ENCODE data around the gene ACTR1A. TPM values are rescaled to one million over a fixed set of nuclear protein-coding genes. Genes with fewer than 3 reads are reported as not detected.
"Not testable (repeated sequence)": the region's sequence is repeated elsewhere in the genome, so short reads cannot be mapped to it uniquely, and the experiment has no call there.

The ACTR1A gene
- total RNA-seq, 1 experiment from 2014 or later = 79.3 TPM

DNA sequence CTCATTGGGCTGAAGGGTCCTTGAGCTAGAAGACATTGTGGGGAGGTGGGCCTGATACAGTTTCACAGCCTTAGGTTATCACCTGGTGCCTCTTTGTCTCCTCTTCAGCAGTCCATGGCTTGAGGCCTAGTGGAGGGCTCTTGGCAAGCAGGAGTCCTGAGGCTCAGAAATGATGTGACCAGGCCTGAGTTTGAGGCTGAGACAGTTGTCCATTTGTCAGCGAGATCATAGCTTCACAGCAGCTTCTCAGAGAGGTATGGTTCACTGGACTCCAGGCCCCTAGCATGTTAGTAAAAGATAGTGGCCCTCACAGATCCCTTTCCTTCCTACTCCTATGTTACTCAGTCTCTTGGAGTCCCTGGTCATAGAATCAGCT lies 20.4 kb upstream of the ACTR1A start:
- DNase-seq (ENCODE audit: low read depth) = no peak
- in situ Hi-C loops (cut with HindIII; ENCODE audit: low pct_unique_long_range_greater_than_20kb, low sequenced_read_pairs) = no loop called here

DNA sequence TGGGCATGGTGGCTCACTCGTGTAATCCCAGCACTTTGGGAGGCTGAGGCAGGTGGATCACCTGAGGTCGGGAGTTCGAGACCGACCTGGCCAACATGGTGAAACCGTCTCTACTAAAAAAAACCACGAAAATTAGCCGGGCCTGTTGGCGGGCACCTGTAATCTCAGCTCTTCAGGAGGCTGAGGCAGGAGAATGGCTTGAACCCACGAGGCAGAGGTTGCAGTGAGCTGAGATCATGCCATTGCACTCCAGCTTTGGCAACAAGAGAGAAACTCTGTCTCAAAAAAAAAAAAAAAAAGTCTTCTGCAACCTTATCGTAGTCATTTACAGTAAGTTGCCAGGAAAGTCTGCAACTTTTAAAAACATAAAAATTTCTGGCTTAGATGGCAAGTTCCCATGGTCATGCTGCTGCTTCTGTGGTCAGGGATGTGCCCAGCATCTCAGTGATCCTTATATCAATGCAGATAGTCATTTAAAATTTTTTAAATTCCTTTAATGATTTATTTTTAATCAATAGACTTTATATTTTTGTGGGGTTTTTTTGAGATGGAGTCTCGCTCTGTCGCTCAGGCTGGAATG lies 16.8 kb upstream of the ACTR1A start:
- no peak for DNase-seq (ENCODE audit: low read depth)
- in situ Hi-C loops (cut with HindIII; ENCODE audit: low pct_unique_long_range_greater_than_20kb, low sequenced_read_pairs) = no loop called here

DNA sequence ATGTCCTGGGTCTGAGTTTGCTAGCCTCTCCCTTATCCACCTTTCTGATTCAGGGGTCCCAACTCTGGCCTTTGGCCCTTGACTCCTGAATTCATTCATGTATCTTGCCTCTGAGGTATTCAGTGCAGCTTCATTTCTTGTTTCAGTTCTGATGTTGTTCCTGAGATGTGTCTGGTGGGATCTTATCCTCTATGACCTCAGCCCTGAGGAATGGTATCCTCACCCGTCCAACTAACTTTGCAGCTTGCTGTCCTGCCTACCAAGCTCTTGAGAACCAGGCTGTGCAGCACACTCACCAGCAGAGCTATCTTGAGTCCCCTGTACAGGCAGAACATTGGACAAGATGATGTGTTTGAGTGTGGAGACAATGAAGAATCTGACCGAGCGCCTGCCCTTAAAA lies 15.0 kb upstream of the ACTR1A start:
- in situ Hi-C loops (cut with HindIII; ENCODE audit: low pct_unique_long_range_greater_than_20kb, low sequenced_read_pairs) = no loop called here
- no peak for DNase-seq (ENCODE audit: low read depth)

DNA sequence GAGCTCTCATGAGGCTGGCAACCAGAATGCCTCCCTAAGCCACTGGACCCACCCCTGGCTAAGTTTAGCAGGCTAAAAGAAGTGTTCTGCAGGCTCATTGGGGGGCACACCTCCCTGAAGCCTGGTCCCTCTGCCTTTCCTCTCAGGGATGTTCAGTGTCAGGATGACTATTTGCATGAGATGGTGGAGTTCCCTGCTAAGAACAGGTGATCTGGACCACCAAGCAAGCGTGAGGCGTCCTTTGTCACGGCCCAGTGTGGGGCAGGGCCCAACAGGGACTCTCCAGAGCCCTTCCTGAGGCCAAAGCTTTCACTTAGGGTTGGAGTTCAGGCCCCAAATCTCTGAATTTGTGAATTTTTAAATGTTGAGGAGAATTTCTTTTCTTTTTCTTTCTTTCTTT lies 13.2 kb upstream of the ACTR1A start:
- in situ Hi-C loops (cut with HindIII; ENCODE audit: low pct_unique_long_range_greater_than_20kb, low sequenced_read_pairs) = no loop called here
- no peak for DNase-seq (ENCODE audit: low read depth)

DNA sequence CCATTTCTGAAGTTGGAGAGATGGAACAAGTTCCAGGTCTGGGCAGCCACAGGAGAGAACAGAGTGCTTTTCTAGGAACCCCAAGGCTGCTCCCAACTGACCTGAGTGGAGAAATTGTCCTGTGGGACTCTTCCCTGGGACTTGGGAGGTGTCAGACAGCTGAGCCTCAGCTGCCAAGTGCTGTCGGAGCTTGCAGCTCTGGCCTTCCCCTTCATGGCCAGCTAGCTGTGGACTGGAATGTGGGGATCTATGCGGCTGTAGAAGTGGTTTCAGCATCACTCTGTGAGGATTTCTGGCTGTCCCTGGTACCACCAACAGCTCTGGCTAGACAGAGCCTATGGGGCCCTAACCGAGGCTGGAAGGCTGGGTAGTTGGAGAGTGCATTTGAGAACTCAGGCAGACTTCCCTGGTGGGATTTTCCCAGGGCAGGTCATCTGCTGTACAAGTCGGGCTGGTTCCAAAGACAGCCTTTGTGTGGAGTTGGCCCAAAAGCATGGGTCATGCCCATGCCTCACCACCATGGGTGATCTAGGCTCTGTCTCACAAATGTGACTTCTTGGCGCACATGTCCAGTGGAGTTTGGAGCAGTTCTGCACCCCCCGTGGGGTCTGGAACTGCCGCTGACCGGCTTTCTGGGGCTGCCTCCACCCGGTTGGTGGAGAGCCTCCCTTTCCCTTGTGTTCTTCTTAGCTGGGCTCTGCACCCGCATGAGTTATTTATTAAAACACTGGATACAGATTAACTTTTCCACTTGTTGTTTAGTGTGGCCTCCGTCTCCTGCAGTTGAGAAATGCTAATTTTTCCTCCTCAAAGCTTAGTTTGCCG lies 12.2 kb upstream of the ACTR1A start:
- in situ Hi-C loops (cut with HindIII; ENCODE audit: low pct_unique_long_range_greater_than_20kb, low sequenced_read_pairs) = no loop called here
- peak; percentile 83 for DNase-seq (ENCODE audit: low read depth)

DNA sequence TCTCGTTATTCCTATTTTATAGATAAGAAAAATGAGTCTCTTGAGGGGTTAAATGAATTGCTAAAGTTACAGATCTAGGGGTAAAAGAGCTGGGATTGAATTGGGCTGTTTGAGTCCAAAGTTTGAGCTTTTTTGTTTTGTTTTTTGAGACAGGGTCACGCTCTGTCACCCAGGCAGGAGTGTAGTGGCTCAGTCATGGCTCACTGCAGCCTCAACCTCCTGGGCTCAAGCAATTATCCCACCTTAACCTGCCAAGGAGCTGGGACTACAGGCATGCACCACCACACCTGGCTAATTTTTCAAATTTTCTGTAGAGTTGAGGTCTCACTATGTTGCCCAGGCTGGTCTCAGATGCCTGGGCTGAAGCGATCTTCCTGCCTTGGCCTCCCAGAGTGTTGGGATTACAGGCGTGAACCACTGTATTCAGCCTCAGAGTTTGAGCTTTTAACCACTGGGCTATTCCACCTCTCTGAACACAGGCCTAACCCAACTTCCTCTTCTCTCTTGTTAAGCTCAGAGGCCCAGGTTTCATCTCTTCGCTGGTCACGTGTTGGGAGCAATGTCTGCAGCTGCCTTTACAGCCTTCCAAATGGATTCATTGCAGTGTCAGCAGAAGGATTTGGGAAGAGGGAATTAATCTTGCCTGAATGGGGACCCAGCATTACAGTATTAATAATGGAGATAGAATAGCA lies 9.2 kb upstream of the ACTR1A start:
- peak; percentile 22 for DNase-seq (ENCODE audit: low read depth)
- in situ Hi-C loops (cut with HindIII; ENCODE audit: low pct_unique_long_range_greater_than_20kb, low sequenced_read_pairs) = no loop called here

DNA sequence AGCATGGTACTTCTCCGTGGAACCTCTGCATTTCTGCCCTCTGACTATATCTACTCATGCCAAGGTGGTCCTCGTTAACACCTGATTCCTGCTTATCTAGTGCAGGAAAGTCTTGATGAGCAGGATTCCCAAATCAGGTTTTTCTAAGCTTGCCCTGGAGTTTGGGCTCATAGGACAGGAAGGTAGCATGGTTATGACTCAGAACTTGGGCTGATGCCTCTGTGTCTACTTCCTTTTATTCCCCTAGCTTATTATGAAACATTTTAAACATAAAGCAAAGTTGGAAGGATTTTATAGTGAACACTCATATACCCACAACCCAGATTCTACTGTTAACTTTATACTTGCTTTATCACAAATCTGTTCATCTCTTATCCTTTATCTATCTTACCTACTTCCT lies 6.9 kb upstream of the ACTR1A start:
- no peak for DNase-seq (ENCODE audit: low read depth)
- in situ Hi-C loops (cut with HindIII; ENCODE audit: low pct_unique_long_range_greater_than_20kb, low sequenced_read_pairs) = loop anchor here (10.0 kb wide), 2 partner anchors 65 to 335 kb away; no protein-coding TSS in a partner anchor

DNA sequence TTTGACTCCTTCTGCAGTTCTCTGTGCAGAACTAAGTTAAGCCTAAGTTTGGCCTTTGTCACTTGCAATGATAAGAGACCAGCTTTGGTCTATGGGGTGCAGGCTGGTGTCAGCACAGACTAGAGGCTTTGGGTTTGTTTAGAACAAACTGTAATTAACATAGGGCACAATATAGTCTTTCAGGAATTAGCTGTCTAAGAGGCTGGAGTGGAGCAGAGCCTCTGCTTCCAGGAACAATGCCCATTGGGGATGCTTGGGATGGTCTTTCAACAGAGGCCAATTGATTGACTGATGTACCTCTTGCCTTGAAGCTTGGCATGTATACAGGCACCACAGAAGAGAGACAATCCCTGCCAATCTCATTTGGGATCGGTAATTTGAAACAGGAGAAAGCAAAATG lies 6.0 kb upstream of the ACTR1A start:
- no peak for DNase-seq (ENCODE audit: low read depth)
- in situ Hi-C loops (cut with HindIII; ENCODE audit: low pct_unique_long_range_greater_than_20kb, low sequenced_read_pairs) = loop anchor here (10.0 kb wide), 2 partner anchors 66 to 334 kb away; no protein-coding TSS in a partner anchor

DNA sequence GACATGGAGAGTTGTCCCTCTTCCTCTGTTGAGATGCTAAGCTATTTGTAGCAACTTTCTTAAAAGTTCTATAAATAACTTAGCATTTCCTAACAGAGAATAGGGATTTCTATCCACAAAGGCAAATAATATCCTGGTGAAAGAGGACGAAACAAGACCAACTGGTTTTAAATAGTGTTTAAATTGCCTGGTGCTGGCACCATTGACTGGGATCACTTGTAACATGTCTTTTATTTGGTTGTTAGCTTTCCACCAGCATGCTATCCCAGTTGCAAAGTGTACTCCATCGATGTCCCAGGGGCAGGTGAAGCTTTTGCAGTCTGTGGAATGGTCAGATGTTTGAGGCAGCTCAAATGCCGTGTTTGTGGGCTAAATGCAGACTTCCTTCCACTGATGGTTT lies 5.0 kb upstream of the ACTR1A start:
- in situ Hi-C loops (cut with HindIII; ENCODE audit: low pct_unique_long_range_greater_than_20kb, low sequenced_read_pairs) = loop anchor here (10.0 kb wide), 2 partner anchors 67 to 333 kb away; no protein-coding TSS in a partner anchor
- DNase-seq (ENCODE audit: low read depth) = no peak

DNA sequence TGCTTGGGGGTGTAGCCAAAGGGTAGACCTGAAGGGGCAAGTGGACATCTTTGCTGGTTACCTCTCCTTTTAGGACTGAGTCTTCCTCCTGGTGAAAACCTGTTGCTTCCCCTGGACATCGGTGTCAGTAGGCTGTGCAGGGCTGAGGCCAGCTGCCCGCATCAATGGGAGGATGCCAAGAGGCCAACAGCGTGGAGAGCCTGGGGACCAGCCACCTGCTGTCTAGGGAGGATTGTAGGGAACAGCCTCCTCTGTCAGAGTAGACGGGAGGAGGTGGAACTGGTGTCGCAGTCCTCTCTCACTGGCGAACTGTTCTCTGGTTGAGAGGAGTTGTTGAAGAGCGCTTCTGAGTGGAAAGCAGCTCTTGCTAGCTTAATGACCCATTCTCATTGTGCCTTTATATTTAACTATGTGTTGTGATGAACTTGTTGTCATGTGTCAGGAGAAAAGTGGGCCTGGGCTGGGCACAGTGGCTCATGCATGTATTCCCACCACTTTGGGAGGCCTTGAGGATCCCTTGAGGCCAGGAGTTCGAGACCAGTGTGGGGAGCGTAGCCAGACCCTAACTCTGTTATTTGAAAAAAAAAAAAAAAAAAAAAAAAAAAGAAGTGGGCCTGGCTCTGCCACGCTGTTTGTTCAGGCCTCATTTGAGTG lies 3.1 kb upstream of the ACTR1A start:
- in situ Hi-C loops (cut with HindIII; ENCODE audit: low pct_unique_long_range_greater_than_20kb, low sequenced_read_pairs) = loop anchor here (10.0 kb wide), 2 partner anchors 69 to 331 kb away; no protein-coding TSS in a partner anchor
- no peak for DNase-seq (ENCODE audit: low read depth)

DNA sequence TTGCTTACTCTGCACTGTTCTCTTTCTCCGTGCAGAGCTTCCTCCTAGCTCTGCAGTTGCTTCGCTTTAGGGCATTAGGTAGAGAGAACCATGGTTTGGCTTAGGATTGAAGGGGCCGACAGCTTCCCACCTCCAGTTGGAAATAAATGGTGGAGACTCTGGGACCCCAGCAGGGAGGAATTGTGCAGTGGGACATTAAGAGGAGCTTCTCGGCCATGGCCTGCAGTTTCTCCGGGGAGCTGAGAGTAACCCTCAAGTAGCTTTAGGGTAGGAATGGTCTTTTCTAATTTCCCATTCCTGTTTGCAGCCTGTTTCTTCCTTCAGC lies 2.4 kb upstream of the ACTR1A start:
- in situ Hi-C loops (cut with HindIII; ENCODE audit: low pct_unique_long_range_greater_than_20kb, low sequenced_read_pairs) = loop anchor here (10.0 kb wide), 2 partner anchors 70 to 330 kb away; no protein-coding TSS in a partner anchor
- no peak for DNase-seq (ENCODE audit: low read depth)

DNA sequence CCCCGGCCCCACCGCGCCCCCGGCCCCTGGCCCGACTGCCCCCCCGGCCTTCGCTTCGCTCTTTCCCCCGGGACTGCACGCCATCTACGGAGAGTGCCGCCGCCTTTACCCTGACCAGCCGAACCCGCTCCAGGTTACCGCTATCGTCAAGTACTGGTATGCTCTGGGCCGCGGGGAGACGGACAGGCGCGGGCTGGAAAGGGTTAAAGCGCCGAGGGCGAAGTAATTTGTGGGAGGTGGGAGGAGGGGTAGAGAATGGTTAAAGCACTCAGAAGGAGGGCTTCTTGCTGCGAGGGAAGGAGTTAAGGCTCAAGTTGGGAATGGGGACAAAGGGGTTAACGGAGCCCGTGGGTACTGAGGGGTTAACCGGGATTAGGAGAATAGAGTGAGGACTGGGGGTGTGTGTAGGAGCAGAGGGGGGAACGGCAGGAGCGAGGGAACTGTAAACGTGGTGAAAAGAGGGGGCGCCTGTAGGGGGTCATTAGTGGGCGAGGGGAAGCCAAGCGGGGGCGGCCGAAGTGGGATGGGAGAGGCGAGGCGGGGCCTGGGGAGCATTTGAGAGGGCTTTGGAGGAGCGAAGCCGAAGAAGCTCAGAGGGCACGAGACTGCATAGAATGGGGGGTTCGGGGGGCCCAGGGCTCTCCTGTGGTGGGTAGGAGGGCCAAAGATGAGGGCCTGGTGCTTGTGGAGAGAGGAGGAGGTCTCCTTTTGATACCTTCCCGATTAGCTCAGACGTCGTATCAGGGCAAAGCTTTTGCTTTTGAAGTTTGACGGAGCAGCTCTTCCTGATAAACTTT lies 1.9 kb upstream of the ACTR1A start:
- no peak for DNase-seq (ENCODE audit: low read depth)
- in situ Hi-C loops (cut with HindIII; ENCODE audit: low pct_unique_long_range_greater_than_20kb, low sequenced_read_pairs) = loop anchor here (10.0 kb wide), 2 partner anchors 70 to 330 kb away; no protein-coding TSS in a partner anchor

DNA sequence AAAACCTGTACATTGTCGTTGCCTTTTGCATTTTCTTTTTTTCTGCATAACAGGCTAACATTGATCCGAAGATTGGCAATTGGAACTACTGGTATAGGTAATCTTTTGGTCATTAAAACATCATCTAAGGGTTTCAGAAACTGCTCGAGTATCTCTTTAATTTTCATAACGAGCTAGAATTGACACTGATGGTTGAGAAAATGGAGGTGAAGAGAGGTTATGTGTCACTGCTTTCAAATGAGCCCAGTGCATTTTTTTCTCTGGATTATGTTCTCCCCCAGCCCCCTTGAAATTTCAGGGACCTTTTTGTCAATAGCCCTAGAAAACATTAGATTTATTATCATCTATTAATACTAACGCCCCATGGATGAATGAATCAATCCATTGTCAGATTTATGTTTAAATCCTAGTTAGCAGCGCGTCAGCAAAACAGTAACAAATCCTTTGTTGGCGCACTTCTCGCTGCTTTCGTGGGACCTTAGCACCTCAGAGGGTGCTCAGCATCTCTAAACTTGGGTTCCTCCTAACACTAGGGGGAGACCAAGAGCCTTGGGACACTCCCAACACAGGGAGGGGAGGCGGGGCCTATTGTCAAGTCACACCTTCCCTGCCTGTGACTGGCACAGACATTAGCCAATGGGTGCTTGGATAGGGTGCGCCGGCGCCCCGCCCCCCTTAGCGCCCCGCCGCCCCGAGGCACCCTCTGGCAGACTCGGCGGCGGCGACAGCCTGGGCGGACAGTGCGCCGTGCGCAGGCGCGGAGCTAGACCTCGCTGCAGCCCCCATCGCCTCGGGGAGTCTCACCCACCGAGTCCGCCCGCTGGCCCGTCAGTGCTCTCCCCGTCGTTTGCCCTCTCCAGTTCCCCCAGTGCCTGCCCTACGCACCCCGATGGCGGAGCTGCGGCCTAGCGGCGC lies 1.0 kb upstream of the ACTR1A start, which contains the start of gene SUFU:
SUFU (plus strand) TSS at position 709 of the 915 bp plus-strand sequence; CDS start at position 890, 181 bp downstream.
- in situ Hi-C loops (cut with HindIII; ENCODE audit: low pct_unique_long_range_greater_than_20kb, low sequenced_read_pairs) = loop anchor here (10.0 kb wide), 2 partner anchors 71 to 329 kb away; no protein-coding TSS in a partner anchor
- peak; percentile 94 for DNase-seq (ENCODE audit: low read depth)

DNA sequence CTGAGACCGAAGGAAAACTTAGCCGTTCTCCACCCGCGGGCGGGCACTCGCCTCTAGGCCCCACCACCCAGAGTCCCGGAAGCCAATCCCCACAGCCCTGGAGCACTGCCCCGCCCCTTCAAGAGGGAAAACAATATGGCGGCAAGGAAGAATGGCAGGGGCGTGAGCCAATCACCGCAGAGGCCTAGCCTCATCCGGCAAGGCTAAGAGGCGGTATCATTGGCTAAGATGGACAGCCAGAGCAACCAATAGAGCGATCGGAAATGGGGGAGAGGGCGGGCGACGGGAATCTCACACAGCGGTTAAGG lies 529 bp downstream of the ACTR1A start:
- in situ Hi-C loops (cut with HindIII; ENCODE audit: low pct_unique_long_range_greater_than_20kb, low sequenced_read_pairs) = loop anchor here (10.0 kb wide), 2 partner anchors 73 to 327 kb away; no protein-coding TSS in a partner anchor

DNA sequence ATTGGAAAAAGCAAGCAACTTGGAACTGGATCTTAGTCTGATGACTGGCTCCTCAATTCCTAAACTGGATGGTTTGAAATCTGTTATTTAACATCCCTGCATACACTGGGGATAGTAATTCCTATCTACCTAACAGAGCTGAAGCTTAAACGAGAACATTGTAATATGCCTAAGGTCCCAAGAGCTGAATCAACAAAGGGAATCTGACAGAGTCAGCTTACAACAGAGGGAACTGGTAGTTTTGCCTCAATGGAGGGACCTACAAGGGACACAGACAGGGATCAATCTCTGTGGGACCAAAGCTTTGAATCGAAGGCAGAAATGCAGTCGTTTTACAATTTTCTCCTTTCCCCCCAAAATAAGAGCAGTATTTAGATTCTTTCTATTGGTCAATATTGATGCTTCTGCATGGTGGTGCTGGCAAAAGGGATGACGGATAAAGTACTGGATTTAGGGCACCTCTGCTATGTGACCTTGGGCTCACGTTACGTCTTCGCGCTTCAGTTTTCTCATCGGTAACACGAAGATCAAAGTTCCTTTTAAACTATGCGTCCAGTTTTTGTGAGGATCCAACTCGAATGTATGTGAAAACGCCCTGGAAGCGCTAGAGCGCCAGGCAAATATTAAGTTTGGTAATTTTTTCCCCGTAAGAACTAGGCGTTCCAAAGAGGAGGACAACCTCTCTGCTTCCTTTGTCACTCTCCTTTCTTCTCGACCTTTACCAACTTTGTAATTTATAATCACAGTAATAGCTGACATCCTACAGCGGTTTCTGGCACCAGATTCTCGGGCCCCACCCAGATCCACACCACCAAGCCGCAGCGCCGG lies 1.1 kb downstream of the ACTR1A start:
- in situ Hi-C loops (cut with HindIII; ENCODE audit: low pct_unique_long_range_greater_than_20kb, low sequenced_read_pairs) = loop anchor here (10.0 kb wide), 2 partner anchors 73 to 327 kb away; no protein-coding TSS in a partner anchor
- DNase-seq (ENCODE audit: low read depth) = no peak

More for the DNA sequence above, 529 bp downstream of the ACTR1A start:
- peak; percentile 98 for DNase-seq (ENCODE audit: low read depth)

DNA sequence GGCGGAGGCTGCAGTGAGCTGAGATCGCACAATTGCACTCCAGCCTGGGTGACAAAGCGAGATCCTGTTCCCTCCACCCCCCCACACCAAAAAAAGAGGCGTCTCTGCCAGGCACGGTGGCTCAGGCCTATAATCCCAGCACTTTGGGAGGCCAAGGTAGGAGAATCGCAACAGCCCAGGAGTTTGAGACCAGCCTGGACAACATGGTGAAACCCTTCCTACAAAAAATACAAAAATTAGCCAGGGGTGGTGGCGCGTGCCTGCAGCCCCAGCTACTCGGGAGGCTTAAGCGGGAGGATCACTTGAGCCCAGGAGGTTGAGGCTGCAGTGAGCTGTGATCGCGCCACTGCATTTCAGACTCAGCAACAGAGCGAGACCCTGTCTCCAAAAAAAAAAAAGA lies 1.8 kb downstream of the ACTR1A start:
- in situ Hi-C loops (cut with HindIII; ENCODE audit: low pct_unique_long_range_greater_than_20kb, low sequenced_read_pairs) = loop anchor here (10.0 kb wide), 2 partner anchors 74 to 326 kb away; no protein-coding TSS in a partner anchor
- DNase-seq (ENCODE audit: low read depth) = not testable (repeated sequence)

Data from Caki2 (cell line).